Measurements from ENCODE around the gene FARSA.

FARSA gene

GRCh38 chr19:12913851-12914690 is 19.4 kb downstream of the FARSA start:
- TF ChIP-seq ZFX (IDR thresholded peaks at IDR 0.05) (no peak), CTCF (conservative IDR thresholded peaks at IDR 0.05) (no peak)
- peak overlapping the region; percentile 86 for H3K27ac ChIP-seq

- peak; percentile 47; the same call in 1 of the 2 replicates for TF ChIP-seq ZFX (IDR thresholded peaks at IDR 0.05)
- no peak for TF ChIP-seq CTCF (conservative IDR thresholded peaks at IDR 0.05)
- H3K27ac ChIP-seq, result peak overlapping the region; percentile 86
Measured at GRCh38 chr19:12913011-12913561, 20.4 kb downstream of the FARSA start.

- TF ChIP-seq CTCF (conservative IDR thresholded peaks at IDR 0.05) (no peak), ZFX (IDR thresholded peaks at IDR 0.05) (no peak)
- peak overlapping the region; percentile 86 for H3K27ac ChIP-seq
Measured at GRCh38 chr19:12912571-12912970, 20.9 kb downstream of the FARSA start.

GRCh38 chr19:12907166-12907565 is 26.3 kb downstream of the FARSA start:
- H3K27ac ChIP-seq, result no peak overlapping the region
- TF ChIP-seq CTCF (conservative IDR thresholded peaks at IDR 0.05) (no peak), ZFX (IDR thresholded peaks at IDR 0.05) (no peak)

- H3K27ac ChIP-seq, result no peak overlapping the region
- TF ChIP-seq CTCF (conservative IDR thresholded peaks at IDR 0.05) (no peak), ZFX (IDR thresholded peaks at IDR 0.05) (no peak)
Measured at GRCh38 chr19:12899891-12900518, 33.5 kb downstream of the FARSA start.

GRCh38 chr19:12896460-12896859 is 37.1 kb downstream of the FARSA start:
- H3K27ac ChIP-seq, result no peak overlapping the region
- TF ChIP-seq ZFX (IDR thresholded peaks at IDR 0.05) (no peak), CTCF (conservative IDR thresholded peaks at IDR 0.05) (no peak)

GRCh38 chr19:12893582-12893981 is 39.9 kb downstream of the FARSA start:
- TF ChIP-seq CTCF (conservative IDR thresholded peaks at IDR 0.05), result no peak
- no peak for TF ChIP-seq ZFX (IDR thresholded peaks at IDR 0.05)
- H3K27ac ChIP-seq, result no peak overlapping the region

Data from C4-2B (cell line).